Keratinocyte (primary cell): ENCODE measurements around the gene S100A12. TPM values are rescaled to one million over a fixed set of nuclear protein-coding genes. Genes with fewer than 3 reads are reported as not detected.
A peak's percentile ranks its signal among the peaks of the same experiment; 100 is the strongest.

ENCODE experiments used
- DNase-seq: peaks from one replicate; pipeline ENCODE4 v3.0.0-alpha.2; 2011; ENCODE audit warnings: low read depth, missing footprints, low spot score
- FAIRE-seq: peaks from 2 replicates; lab custom pipeline; 2011; peaks lifted over from hg19 to GRCh38; lab: Jason Lieb, UNC
- H2AFZ ChIP-seq: 2 replicates; pipeline ENCODE4 v1.6.0; 2012; ENCODE audit warnings: low read length, control low read depth, inconsistent platforms; ENCODE audit not compliant: control insufficient read depth
- H3K27ac ChIP-seq: 2 replicates; pipeline ENCODE4 v1.5.1; 2011; ENCODE audit warnings: low read length; ENCODE audit not compliant: control insufficient read depth, insufficient read depth
- H3K27me3 ChIP-seq: 3 replicates; pipeline ENCODE4 v1.6.0; 2011; ENCODE audit warnings: low read length; ENCODE audit not compliant: control insufficient read depth, insufficient read depth; ENCODE audit errors: extremely low read depth
- H3K36me3 ChIP-seq, 2 experiments: 2 replicates in 1 of 2; 3 replicates in 1 of 2; pipeline ENCODE4 v1.5.1; 2011; ENCODE audit warnings: low read length in 2 of 2, mild to moderate bottlenecking in 1 of 2; ENCODE audit not compliant: control insufficient read depth in 2 of 2, insufficient read depth in 2 of 2; ENCODE audit errors: extremely low read depth in 1 of 2
- H3K4me1 ChIP-seq: 3 replicates; pipeline ENCODE4 v1.5.1; 2011; ENCODE audit warnings: low read length; ENCODE audit not compliant: control insufficient read depth, insufficient read depth; ENCODE audit errors: extremely low read depth
- H3K4me2 ChIP-seq: 3 replicates; pipeline ENCODE4 v1.6.0; 2011; ENCODE audit warnings: low read depth, low read length; ENCODE audit not compliant: control insufficient read depth, insufficient read depth; ENCODE audit errors: extremely low read depth
- H3K4me3 ChIP-seq, 3 experiments: fragments of 200-600 bp in 1 of 3; sonication (generic) in 1 of 3; 2 replicates in 2 of 3; 3 replicates in 1 of 3; pipeline ENCODE4 v1.5.1; 2011 to 2016; ENCODE audit warnings: low read length in 3 of 3, mild to moderate bottlenecking in 3 of 3, control low read depth in 2 of 3, inconsistent platforms in 1 of 3, low read depth in 1 of 3, mixed read lengths in 1 of 3, mixed run types in 1 of 3, moderate library complexity in 1 of 3; ENCODE audit not compliant: control insufficient read depth in 2 of 3, insufficient read depth in 2 of 3; ENCODE audit errors: extremely low read depth in 1 of 3
- H3K79me2 ChIP-seq: 2 replicates; pipeline ENCODE4 v1.6.0; 2012; ENCODE audit warnings: low read length; ENCODE audit not compliant: control insufficient read depth, insufficient read depth
- H3K9ac ChIP-seq: 3 replicates; pipeline ENCODE4 v1.6.0; 2011; ENCODE audit warnings: low read length; ENCODE audit not compliant: control insufficient read depth, insufficient read depth; ENCODE audit errors: extremely low read depth
- H3K9me1 ChIP-seq: 3 replicates; pipeline ENCODE4 v1.6.0; 2011; ENCODE audit warnings: low read length; ENCODE audit not compliant: control insufficient read depth, insufficient read depth; ENCODE audit errors: extremely low read depth
- H3K9me3 ChIP-seq: 2 replicates; pipeline ENCODE4 v1.5.1; 2012; ENCODE audit warnings: low read depth, low read length; ENCODE audit not compliant: control insufficient read depth
- H4K20me1 ChIP-seq: 3 replicates; pipeline ENCODE4 v1.6.0; 2011; ENCODE audit warnings: low read length; ENCODE audit not compliant: control insufficient read depth, insufficient read depth; ENCODE audit errors: extremely low read depth
- EZH2 ChIP-seq: IDR thresholded peaks from one replicate; pipeline ENCODE4 v1.6.1; 2012; ENCODE audit warnings: inconsistent platforms, mild to moderate bottlenecking, low read length, moderate library complexity
- dilution Hi-C: fragments of 300-500 bp; cut with MboI; formaldehyde crosslinking; loops from one replicate; pipeline ENCODE4 v1.7.0; 2020; ENCODE audit warnings: low sequenced_read_pairs; ENCODE audit not compliant: extremely low pct_ligation_motif_present
- polyA plus RNA-seq, 5 experiments: library from polyadenylated mRNA; depleted of rRNA in 3 of 5; stranded (reverse) in 3 of 5; stranded (forward) in 1 of 5; unstranded in 1 of 5; fragments of >200 nt; gene quantifications; 1 replicate in 1 of 5; 2 replicates in 3 of 5; 3 replicates in 1 of 5; pipeline versions ENCODE4 v1.2.1 to v1.2.3, GENCODE V29; 2011 to 2012; ENCODE audit warnings: missing spikeins in 2 of 5, low read depth in 1 of 5, low replicate concordance in 1 of 5
- TF ChIP-seq, protein P1 (sequence below), 3 experiments: IDR thresholded peaks in 1 of 3; conservative IDR thresholded peaks in 1 of 3; optimal IDR thresholded peaks in 1 of 3; 2 replicates in 2 of 3; 3 replicates in 1 of 3; pipeline versions ENCODE3 to v1.5.1; 2011; ENCODE audit warnings: low read length in 3 of 3, mild to moderate bottlenecking in 3 of 3, moderate library complexity in 2 of 3, control low read depth in 1 of 3, inconsistent platforms in 1 of 3; ENCODE audit not compliant: insufficient read depth in 2 of 3; ENCODE audit errors: extremely low read depth in 1 of 3

The S100A12 gene
- polyA plus RNA-seq, 1 donor (not counting 4 experiments of a cell fraction or from before 2014, with no cell fraction given): 1.5 TPM

DNA sequence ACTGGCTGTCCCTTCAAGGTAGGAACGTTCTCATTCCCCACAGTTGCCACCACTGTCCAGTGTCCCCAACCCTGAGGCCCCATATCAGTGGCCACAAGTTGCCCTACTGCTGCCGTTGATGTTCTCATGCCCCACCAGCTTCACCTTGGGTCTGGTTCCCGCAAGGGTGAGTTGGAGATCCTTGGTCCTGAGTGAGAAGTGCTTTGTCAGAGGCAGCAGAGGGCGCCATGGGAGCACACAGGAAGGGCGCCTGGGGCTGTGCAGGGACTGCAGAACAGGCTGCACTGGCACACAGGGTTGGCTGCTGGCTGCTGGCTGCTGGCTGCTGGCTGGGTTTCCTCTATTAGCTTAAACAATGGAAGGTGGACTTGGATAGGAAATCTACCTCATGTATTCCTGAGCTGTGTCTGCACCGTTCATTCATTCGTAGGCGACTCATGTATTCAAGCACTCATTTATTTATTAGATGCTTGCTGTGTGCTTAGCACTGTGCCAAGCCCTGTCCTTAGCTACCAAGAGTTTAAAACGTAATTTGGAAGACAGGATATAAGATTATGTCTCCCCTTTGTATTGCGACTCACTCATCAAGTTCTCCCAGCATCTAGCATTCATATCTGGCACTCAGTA is 19.9 kb downstream of the S100A12 start:
- peaks cover 16% of the 10 kb centered on the region for H3K4me1 ChIP-seq
- H3K27ac ChIP-seq: no peak overlapping the region
- FAIRE-seq (peak; percentile 81), DNase-seq (no peak)
- no peaks in the 10 kb centered on the region for H3K9me3 ChIP-seq
- H2AFZ ChIP-seq: no peak overlapping the region
- dilution Hi-C loops: loop anchor here (10.0 kb wide), 2 partner anchors 49 to 149 kb away; no protein-coding TSS in a partner anchor
- H3K9me1 ChIP-seq: no peaks in the 10 kb centered on the region
- no peaks in the 10 kb centered on the region for H4K20me1 ChIP-seq
- no peaks in the 10 kb centered on the region for H3K27me3 ChIP-seq
- no peak overlapping the region for H3K4me2 ChIP-seq
- H3K9ac ChIP-seq: no peak overlapping the region
- H3K36me3 ChIP-seq: no peaks in the 10 kb centered on the region
- H3K4me3 ChIP-seq: no peak overlapping the region
- TF ChIP-seq EZH2: no peak
- TF ChIP-seq, protein P1, sequence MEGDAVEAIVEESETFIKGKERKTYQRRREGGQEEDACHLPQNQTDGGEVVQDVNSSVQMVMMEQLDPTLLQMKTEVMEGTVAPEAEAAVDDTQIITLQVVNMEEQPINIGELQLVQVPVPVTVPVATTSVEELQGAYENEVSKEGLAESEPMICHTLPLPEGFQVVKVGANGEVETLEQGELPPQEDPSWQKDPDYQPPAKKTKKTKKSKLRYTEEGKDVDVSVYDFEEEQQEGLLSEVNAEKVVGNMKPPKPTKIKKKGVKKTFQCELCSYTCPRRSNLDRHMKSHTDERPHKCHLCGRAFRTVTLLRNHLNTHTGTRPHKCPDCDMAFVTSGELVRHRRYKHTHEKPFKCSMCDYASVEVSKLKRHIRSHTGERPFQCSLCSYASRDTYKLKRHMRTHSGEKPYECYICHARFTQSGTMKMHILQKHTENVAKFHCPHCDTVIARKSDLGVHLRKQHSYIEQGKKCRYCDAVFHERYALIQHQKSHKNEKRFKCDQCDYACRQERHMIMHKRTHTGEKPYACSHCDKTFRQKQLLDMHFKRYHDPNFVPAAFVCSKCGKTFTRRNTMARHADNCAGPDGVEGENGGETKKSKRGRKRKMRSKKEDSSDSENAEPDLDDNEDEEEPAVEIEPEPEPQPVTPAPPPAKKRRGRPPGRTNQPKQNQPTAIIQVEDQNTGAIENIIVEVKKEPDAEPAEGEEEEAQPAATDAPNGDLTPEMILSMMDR (optimal IDR thresholded peaks at IDR 0.05 in 1 of 3, IDR thresholded peaks at IDR 0.05 in 1 of 3, conservative IDR thresholded peaks at IDR 0.05 in 1 of 3; ENCODE audit: extremely low read depth in 1 of 3, insufficient read depth in 2 of 3, low read length in 3 of 3): peak; percentile 87 to 99 (median 96)
- H3K79me2 ChIP-seq: no peaks in the 10 kb centered on the region

DNA sequence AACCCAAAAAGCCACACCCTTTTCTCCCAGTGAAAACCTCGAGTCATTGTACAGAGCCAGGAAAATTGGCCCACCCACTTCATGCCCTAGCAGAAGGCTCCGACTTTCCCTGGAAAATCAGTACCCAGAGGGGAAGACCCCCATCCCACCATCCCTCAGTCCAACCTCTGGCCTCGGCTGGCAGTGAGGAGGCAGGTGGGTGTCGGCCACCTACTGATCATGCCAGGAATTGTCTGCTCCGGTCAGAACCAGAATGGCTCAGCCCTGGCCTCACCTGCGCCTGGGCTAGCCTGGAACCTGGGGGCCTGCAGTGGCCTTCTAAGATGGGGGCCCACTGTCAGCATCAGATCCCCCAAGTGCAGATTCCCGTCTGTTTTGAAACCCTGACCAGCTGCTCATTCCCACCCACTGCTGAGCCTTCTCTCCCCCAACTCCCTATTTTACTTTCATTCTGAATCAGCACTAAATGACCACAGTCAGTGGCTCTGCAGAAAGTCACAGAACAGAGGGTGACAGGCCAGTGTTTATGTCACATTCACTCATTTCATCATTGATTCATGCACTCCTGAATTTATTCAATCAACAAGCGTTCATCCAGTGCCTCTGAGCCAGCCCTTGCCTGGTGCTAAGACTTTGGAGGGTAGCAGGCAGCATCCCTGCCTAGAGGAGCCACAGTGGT is 20.8 kb downstream of the S100A12 start:
- no peaks in the 10 kb centered on the region for H3K79me2 ChIP-seq
- H4K20me1 ChIP-seq: no peaks in the 10 kb centered on the region
- no peaks in the 10 kb centered on the region for H3K9me3 ChIP-seq
- DNase-seq (no peak), FAIRE-seq (no peak)
- no peak overlapping the region for H3K4me2 ChIP-seq
- H3K4me1 ChIP-seq: peaks cover 16% of the 10 kb centered on the region
- TF ChIP-seq EZH2: no peak
- TF ChIP-seq, protein P1 (optimal IDR thresholded peaks at IDR 0.05 in 1 of 3, IDR thresholded peaks at IDR 0.05 in 1 of 3, conservative IDR thresholded peaks at IDR 0.05 in 1 of 3; ENCODE audit: extremely low read depth in 1 of 3, insufficient read depth in 2 of 3, low read length in 3 of 3): peak in 1 of 3 experiments; percentile 26
- no peak overlapping the region for H2AFZ ChIP-seq
- dilution Hi-C loops: loop anchor here (10.0 kb wide), 2 partner anchors 50 to 150 kb away; no protein-coding TSS in a partner anchor
- peaks cover 3% of the 10 kb centered on the region for H3K27me3 ChIP-seq
- H3K4me3 ChIP-seq: no peak overlapping the region
- H3K36me3 ChIP-seq: no peaks in the 10 kb centered on the region
- H3K9me1 ChIP-seq: no peaks in the 10 kb centered on the region
- H3K27ac ChIP-seq: no peak overlapping the region
- H3K9ac ChIP-seq: no peak overlapping the region
